Measurements from ENCODE around the gene BDH2. TPM values are rescaled to one million over a fixed set of nuclear protein-coding genes. Genes with fewer than 3 reads are reported as not detected.

BDH2 gene
- total and polyA plus RNA-seq, 2 of the 8 experiments (the other 6 are each of a cell fraction or from before 2014, with no cell fraction given) = 46.0 to 46.2 TPM

DNA sequence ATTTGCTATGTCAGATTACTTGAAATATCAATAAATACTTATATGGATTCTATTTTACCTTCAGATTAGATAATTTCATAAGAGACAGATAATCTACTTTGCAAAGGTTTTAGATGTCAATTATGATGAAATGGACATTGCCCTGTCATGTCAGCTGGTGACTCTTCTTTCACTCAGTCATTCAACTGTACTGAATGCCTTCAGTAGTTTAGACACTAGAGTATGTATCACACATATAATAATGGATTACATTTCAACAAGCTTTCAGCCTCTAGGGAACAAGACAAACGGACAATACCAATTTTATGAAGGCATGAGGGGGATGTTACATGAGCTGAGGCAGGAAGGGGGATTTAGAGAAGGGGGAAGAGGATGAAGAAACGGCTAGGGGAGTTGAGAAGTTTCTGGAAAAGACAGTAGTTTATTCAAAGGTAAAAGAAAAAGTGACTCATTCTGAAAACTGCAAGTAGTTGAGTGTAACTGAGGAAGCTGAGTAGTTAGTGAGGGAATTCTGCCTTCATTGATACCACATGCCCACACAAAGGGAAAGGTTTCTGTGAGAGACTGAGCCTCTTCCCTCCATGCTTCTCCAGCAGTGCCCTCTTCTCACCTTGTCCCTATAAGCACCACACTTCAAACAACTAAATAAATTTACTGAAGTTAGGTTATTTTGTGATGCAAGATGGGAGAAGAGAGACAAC is 48.7 kb downstream of the BDH2 start:
- Histone ChIP-seq H2BK12ac (ENCODE audit: low read depth, low read length) (peak overlapping the region; percentile 55; the same call in 1 of the 2 replicates), H3K4me3 (ENCODE audit: extremely low read depth in 1 of 4, insufficient read depth in 2 of 4, low read depth in 3 of 4, low read length in 4 of 4) (no peak overlapping the region), H3K9ac (replicated peaks in 1 of 4; ENCODE audit: extremely low read depth in 1 of 4, low read depth in 3 of 4, low read length in 3 of 4) (no peak overlapping the region), H4K5ac (ENCODE audit: insufficient read length, low read depth, low read length) (no peak overlapping the region), H3K36me3 (ENCODE audit: control insufficient read depth in 2 of 4, insufficient read depth in 4 of 4, low read length in 3 of 4) (no peaks in the 10 kb centered on the region), H3K23ac (ENCODE audit: insufficient read length) (no peak overlapping the region), H3K56ac (replicated peaks; ENCODE audit: insufficient read length, low read depth, low read length) (no peak overlapping the region), H2BK120ac (replicated peaks; ENCODE audit: low read depth, low read length) (no peak overlapping the region), H3K23me2 (ENCODE audit: low read depth, low read length) (no peaks in the 10 kb centered on the region), H4K8ac (ENCODE audit: extremely low read depth, insufficient read depth, low read length) (no peak overlapping the region), H3K27me3 (replicated peaks in 1 of 4; ENCODE audit: control insufficient read depth in 3 of 4, extremely low read depth in 1 of 4, insufficient read depth in 3 of 4, low read length in 3 of 4) (no peaks in the 10 kb centered on the region), H3K4ac (replicated peaks; ENCODE audit: insufficient read length, low read depth, low read length) (no peak overlapping the region), H3K9me3 (ENCODE audit: insufficient read depth in 2 of 2, low read depth in 1 of 2, low read length in 1 of 2) (no peaks in the 10 kb centered on the region), H3K27ac (ENCODE audit: low read depth, low read length) (no peak overlapping the region), H2BK15ac (ENCODE audit: low read length) (no peak overlapping the region), H3K79me2 (ENCODE audit: control insufficient read depth in 1 of 2, insufficient read depth in 2 of 2, low read length in 2 of 2) (no peaks in the 10 kb centered on the region), H4K20me1 (replicated peaks in 1 of 2; ENCODE audit: control insufficient read depth in 1 of 2, insufficient read depth in 2 of 2, low read length in 2 of 2) (no peaks in the 10 kb centered on the region), H2AK5ac (ENCODE audit: low read depth, low read length) (no peak overlapping the region), H2AFZ (ENCODE audit: low read length) (no peak overlapping the region), H2BK20ac (ENCODE audit: low read length) (no peak overlapping the region), H3K14ac (ENCODE audit: insufficient read length) (no peak overlapping the region), H4K91ac (replicated peaks; ENCODE audit: insufficient read length, low read length) (no peak overlapping the region), H3K79me1 (ENCODE audit: low read depth, low read length) (no peaks in the 10 kb centered on the region; the same call in 1 of the 2 replicates), H2BK5ac (ENCODE audit: low read depth, low read length) (no peak overlapping the region), H3K4me2 (ENCODE audit: insufficient read depth in 1 of 2, low read depth in 2 of 2, low read length in 2 of 2) (no peak overlapping the region), H3K4me1 (replicated peaks in 1 of 4; ENCODE audit: control insufficient read depth in 3 of 4, insufficient read depth in 4 of 4, low read length in 3 of 4) (no peaks in the 10 kb centered on the region), H3K18ac (ENCODE audit: extremely low read depth, low read length) (no peak overlapping the region)
- FAIRE-seq (no peak), DNase-seq (ENCODE audit: low read depth in 1 of 2, low spot score in 2 of 2) (no peak)
- CTCF ChIA-PET (ENCODE audit: partially characterized antibody) = interaction anchor here (0.7 to 1.7 kb wide), 4 partner anchors 17 to 724 kb away, joined by 3 to 8 read pairs (median 4); no protein-coding TSS in a partner anchor
- POLR2A ChIA-PET (ENCODE audit: partially characterized antibody) = no interaction called here
- 74% methylated on average over 2 of the region's 2 CpGs; no CpG with 5 or more reads in 1 of the 2 experiments for WGBS, 2 experiments (ENCODE audit: extremely low coverage in 1 of 2, insufficient coverage in 1 of 2, insufficient read length in 1 of 2, insufficient replicate concordance in 2 of 2, low coverage in 1 of 2, low lambda C conversion rate in 2 of 2, missing lambda C conversion rate in 1 of 2)
- TF ChIP-seq EGR1 (IDR thresholded peaks at IDR 0.05; ENCODE audit: borderline replicate concordance, low read depth, low read length) = no peak
- TF ChIP-seq EZH2 (IDR thresholded peaks at IDR 0.05; ENCODE audit: low read depth, low read length, severe bottlenecking) = no peak
- no peak for TF ChIP-seq POLR2AphosphoS5 (IDR thresholded peaks at IDR 0.05; ENCODE audit: low read depth, low read length)
- TF ChIP-seq TEAD4 (IDR thresholded peaks at IDR 0.05; ENCODE audit: low read depth, low read length) = no peak
